Sigmoid colon (tissue), 7 donors: ENCODE data around the gene CAB39L. TPM values are rescaled to one million over a fixed set of nuclear protein-coding genes. Genes with fewer than 3 reads are reported as not detected.

ENCODE experiments used
- DNase-seq: peaks from one replicate; pipeline ENCODE4 v3.0.0-alpha.2; 2019
- H3K27ac ChIP-seq, 4 donors: fragments of 200-600 bp; sonication (generic); one replicate each; pipeline ENCODE4 v1.5.1; 2016 to 2019; ENCODE audit warnings: mild to moderate bottlenecking in 1 of 4
- H3K27me3 ChIP-seq, 3 donors: fragments of 200-600 bp; sonication (generic); one replicate each; pipeline ENCODE4 v1.5.1; 2019; ENCODE audit warnings: mild to moderate bottlenecking in 1 of 3
- H3K36me3 ChIP-seq, 4 donors: fragments of 200-600 bp; sonication (generic); one replicate each; pipeline ENCODE4 v1.5.1; 2016 to 2019
- H3K4me1 ChIP-seq, 4 donors: fragments of 200-600 bp; sonication (generic); one replicate each; pipeline ENCODE4 v1.5.1; 2017 to 2019
- H3K4me3 ChIP-seq, 4 donors: fragments of 200-600 bp; sonication (generic); one replicate each; pipeline ENCODE4 v1.5.1; 2017 to 2019; ENCODE audit warnings: mild to moderate bottlenecking in 2 of 4, moderate library complexity in 1 of 4
- H3K9me3 ChIP-seq, 4 donors: fragments of 200-600 bp in 3 of 4; sonication (generic) in 3 of 4; one replicate each; pipeline versions ENCODE4 v1.5.1 to v1.6.1; 2013 to 2019
- CTCF ChIP-seq, 4 experiments: fragments of 450-650 bp in 3 of 4; fragments of 200-600 bp in 1 of 4; IDR thresholded peaks; one replicate each; pipeline ENCODE4 v1.5.1; 2016 to 2019; ENCODE audit warnings: antibody characterized with exemption in 4 of 4, mild to moderate bottlenecking in 3 of 4, moderate library complexity in 2 of 4
- EP300 ChIP-seq, 4 donors: sonication (generic); formaldehyde crosslinking; IDR thresholded peaks; one replicate each; pipeline ENCODE4 v1.6.1; 2017; ENCODE audit warnings: antibody characterized with exemption in 4 of 4
- POLR2A ChIP-seq, 2 donors: fragments of 450-650 bp; IDR thresholded peaks; one replicate each; pipeline ENCODE4 v1.6.1; 2016; ENCODE audit warnings: antibody characterized with exemption in 2 of 2, mild to moderate bottlenecking in 2 of 2, moderate library complexity in 2 of 2
- POLR2AphosphoS5 ChIP-seq, 4 donors: sonication (generic); formaldehyde crosslinking; IDR thresholded peaks; one replicate each; pipeline ENCODE4 v1.6.1; 2017; ENCODE audit warnings: antibody characterized with exemption in 4 of 4
- WGBS, 2 donors: extraction: QIAGEN DNeasy Blood & Tissue Kit; methylation state at CpG; one replicate each; pipeline ENCODE4 v1.1.7; 2013; 5-methylcytosine and 5-hydroxymethylcytosine counted together
- intact Hi-C: fragments of 100-400 bp; cut with DNase I; formaldehyde crosslinking; loops from one replicate; pipeline ENCODE4 v1.15.1; 2023
- polyA plus RNA-seq, 3 donors: library from polyadenylated mRNA; stranded (reverse); fragments of 200-250 nt; gene quantifications; one replicate each; pipeline ENCODE4 v1.2.3, GENCODE V29; 2013
- total RNA-seq, 4 donors: library from RNA; depleted of rRNA; stranded (reverse); fragments of >200 nt; gene quantifications; one replicate each; pipeline ENCODE4 v1.1.0, GENCODE V29; 2016
- donor health status: healthy with polysubstance abuse.
- donor health status: Bipolar disorder and iron deficiency.
- donor health status: healthy.

Gene CAB39L
- total and polyA plus RNA-seq, 7 donors = 5.5 to 180 (median 121) TPM

DNA sequence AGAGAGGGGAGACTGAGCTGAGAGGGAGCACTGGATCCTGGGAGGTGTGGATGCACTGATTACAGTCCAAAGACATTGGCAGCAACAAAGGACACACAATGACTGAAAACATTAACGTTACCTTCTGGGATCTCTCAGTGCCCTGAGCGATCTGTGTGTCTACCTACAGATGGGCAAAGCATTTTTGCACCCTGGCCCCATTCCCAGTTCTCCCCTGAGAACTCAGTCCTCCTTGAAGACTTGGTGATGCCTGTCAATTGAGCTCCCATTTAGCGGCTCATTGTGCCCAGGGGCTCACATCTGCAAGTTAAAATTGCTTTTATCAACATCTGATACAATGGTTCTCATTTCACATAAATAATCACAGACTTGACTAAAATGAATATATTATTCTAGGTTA lies 133.6 kb downstream of the CAB39L start:
- H3K27me3 ChIP-seq = no peaks in the 10 kb centered on the region
- TF ChIP-seq POLR2AphosphoS5 (IDR thresholded peaks at IDR 0.05) = no peak
- no peak for TF ChIP-seq EP300 (IDR thresholded peaks at IDR 0.05)
- no peak for TF ChIP-seq CTCF (IDR thresholded peaks at IDR 0.05)
- no peak for TF ChIP-seq POLR2A (IDR thresholded peaks at IDR 0.05)
- H3K4me3 ChIP-seq = no peak overlapping the region
- no peaks in the 10 kb centered on the region for H3K9me3 ChIP-seq
- H3K36me3 ChIP-seq = peaks cover 0 to 49% (median 15%) of the 10 kb centered on the region in 4 donors
- intact Hi-C loops = loop anchor here (5.0 kb wide), 1 partner anchor 47 kb away; no protein-coding TSS in a partner anchor
- H3K27ac ChIP-seq = peak overlapping the region; percentile 82 to 89 (median 84)
- 91 to 93% methylated on average over 3 of the region's 3 CpGs for WGBS, 2 donors
- no peak for DNase-seq
- H3K4me1 ChIP-seq = peaks cover 0 to 76% (median 68%) of the 10 kb centered on the region in 4 donors

- H3K9me3 ChIP-seq = no peaks in the 10 kb centered on the region
- intact Hi-C loops = loop anchor here (2.0 kb wide), 1 partner anchor 92 kb away; no protein-coding TSS in a partner anchor
- H3K27ac ChIP-seq = peak overlapping the region; percentile 82 to 89 (median 84)
- TF ChIP-seq POLR2A (IDR thresholded peaks at IDR 0.05) = no peak
- TF ChIP-seq EP300 (IDR thresholded peaks at IDR 0.05) = no peak
- TF ChIP-seq CTCF (IDR thresholded peaks at IDR 0.05) = no peak
- peak in 1 of 4 donors; percentile 23 for TF ChIP-seq POLR2AphosphoS5 (IDR thresholded peaks at IDR 0.05)
- H3K4me1 ChIP-seq = peaks cover 0 to 76% (median 67%) of the 10 kb centered on the region in 4 donors
- WGBS, 2 donors = 69 to 86% methylated on average over 11 of the region's 11 CpGs
- H3K4me3 ChIP-seq = no peak overlapping the region
- H3K36me3 ChIP-seq = peaks cover 0 to 51% (median 15%) of the 10 kb centered on the region in 4 donors
- DNase-seq = peak; percentile 74
- H3K27me3 ChIP-seq = no peaks in the 10 kb centered on the region
Measured at GRCh38 chr13:49308921-49309408, 134.9 kb downstream of the CAB39L start.

DNA sequence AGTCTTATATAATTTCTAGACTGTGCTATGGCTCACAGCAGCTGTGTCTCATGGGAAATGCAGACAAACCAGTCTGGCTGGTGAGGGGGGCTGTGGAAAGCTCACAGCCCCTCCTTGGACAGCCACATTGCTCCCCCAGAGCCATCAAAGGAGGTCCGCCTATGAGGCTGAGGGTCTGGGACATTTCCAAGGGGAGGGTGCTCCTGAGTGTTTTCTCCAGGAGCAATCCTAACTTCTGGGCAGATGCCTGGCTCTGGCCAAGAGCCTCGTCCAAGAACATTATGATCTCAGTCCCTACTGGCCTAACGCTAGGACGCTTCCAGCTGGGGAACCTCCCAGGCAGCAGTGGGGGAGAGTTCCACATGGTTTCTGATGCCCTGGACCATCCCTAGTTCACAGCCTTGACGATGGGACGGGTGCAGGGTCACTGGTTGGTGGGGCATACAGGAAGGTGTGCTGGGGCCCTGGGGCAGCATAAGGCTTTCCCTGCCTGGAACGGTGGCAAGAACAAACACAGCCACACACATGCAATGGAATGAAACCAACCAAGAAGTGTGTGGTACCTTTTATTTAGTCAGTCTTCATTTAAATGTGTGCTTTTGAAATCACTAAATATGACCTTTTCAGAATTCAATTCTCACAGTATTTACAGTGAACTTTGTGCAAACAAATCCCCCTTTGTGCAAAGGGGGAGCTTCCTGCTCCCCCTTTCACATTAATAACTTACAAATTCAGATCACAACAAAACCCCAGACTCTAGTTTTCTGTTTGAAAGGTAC lies 135.6 kb downstream of the CAB39L start:
- DNase-seq = peak; percentile 98
- Histone ChIP-seq H3K27me3 (no peaks in the 10 kb centered on the region), H3K4me3 (no peak overlapping the region), H3K4me1 (peaks cover 0 to 76% (median 63%) of the 10 kb centered on the region in 4 donors), H3K9me3 (no peaks in the 10 kb centered on the region), H3K27ac (peak overlapping the region; percentile 82 to 89 (median 84)), H3K36me3 (peaks cover 0 to 51% (median 15%) of the 10 kb centered on the region in 4 donors)
- intact Hi-C loops = loop anchor here (2.0 kb wide), 1 partner anchor 93 kb away; no protein-coding TSS in a partner anchor
- WGBS, 2 donors = 69 to 76% methylated on average over 7 of the region's 7 CpGs
- TF ChIP-seq POLR2A (IDR thresholded peaks at IDR 0.05) (no peak), POLR2AphosphoS5 (IDR thresholded peaks at IDR 0.05) (peak; percentile 85 to 91 (median 90)), EP300 (IDR thresholded peaks at IDR 0.05) (peak; percentile 57 to 90 (median 75))

- H3K4me1 ChIP-seq = peaks cover 0 to 79% (median 64%) of the 10 kb centered on the region in 4 donors
- 90 to 93% methylated on average over 6 of the region's 6 CpGs for WGBS, 2 donors
- peak overlapping the region; percentile 82 to 89 (median 84) for H3K27ac ChIP-seq
- intact Hi-C loops = no loop called here
- H3K27me3 ChIP-seq = no peaks in the 10 kb centered on the region
- TF ChIP-seq POLR2AphosphoS5 (IDR thresholded peaks at IDR 0.05) = peak; percentile 9 to 34 (median 22)
- no peak for TF ChIP-seq POLR2A (IDR thresholded peaks at IDR 0.05)
- no peaks in the 10 kb centered on the region for H3K9me3 ChIP-seq
- H3K4me3 ChIP-seq = no peak overlapping the region
- H3K36me3 ChIP-seq = peaks cover 0 to 46% (median 15%) of the 10 kb centered on the region in 4 donors
- peak; percentile 88 for DNase-seq
Measured at GRCh38 chr13:49307365-49307764, 136.5 kb downstream of the CAB39L start.

- H3K36me3 ChIP-seq = peaks cover 0 to 31% (median 12%) of the 10 kb centered on the region in 4 donors
- DNase-seq = no peak
- WGBS, 2 donors = 88 to 90% methylated on average over 15 of the region's 15 CpGs
- H3K27me3 ChIP-seq = no peaks in the 10 kb centered on the region
- no peak overlapping the region for H3K4me3 ChIP-seq
- peak overlapping the region; percentile 66 to 89 (median 84) for H3K27ac ChIP-seq
- intact Hi-C loops = no loop called here
- no peaks in the 10 kb centered on the region for H3K9me3 ChIP-seq
- H3K4me1 ChIP-seq = peaks cover 0 to 91% (median 79%) of the 10 kb centered on the region in 4 donors
- TF ChIP-seq CTCF (IDR thresholded peaks at IDR 0.05) (no peak), EP300 (IDR thresholded peaks at IDR 0.05) (no peak), POLR2AphosphoS5 (IDR thresholded peaks at IDR 0.05) (peak in 1 of 4 donors; percentile 9), POLR2A (IDR thresholded peaks at IDR 0.05) (no peak)
Measured at GRCh38 chr13:49305792-49306425, 138.0 kb downstream of the CAB39L start.
